ENCODE measurements around the gene SPATA13.

DNA sequence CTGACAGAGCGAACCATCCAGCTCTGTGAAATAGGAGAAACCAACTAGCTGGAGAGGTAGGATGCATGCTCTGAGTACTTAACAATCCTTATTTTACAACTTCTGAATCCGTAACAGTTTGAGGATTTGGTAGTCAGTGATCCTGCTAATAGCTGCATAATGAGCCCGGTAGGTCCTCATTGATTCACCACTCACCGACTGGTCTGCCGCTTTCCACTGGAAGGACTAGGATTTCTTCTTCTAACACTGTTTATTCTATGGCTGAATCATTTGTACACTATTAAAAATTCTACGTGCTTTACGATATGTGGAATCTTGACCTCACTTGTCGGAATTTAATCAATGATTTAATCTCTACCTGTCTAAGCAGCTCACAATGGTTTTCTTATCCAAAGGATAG lies 33.9 kb downstream of the SPATA13 start:
- no peak for TF ChIP-seq CTCF (IDR thresholded peaks at IDR 0.05)
- TF ChIP-seq POLR2A (IDR thresholded peaks at IDR 0.05), result no peak
